Fibroblast of skin of scalp (primary cell): ENCODE measurements around the gene FRAT2.

ENCODE experiments used
- DNase-seq: peaks from one replicate; pipeline ENCODE4 v3.0.0-alpha.2; 2013

Gene FRAT2

DNA sequence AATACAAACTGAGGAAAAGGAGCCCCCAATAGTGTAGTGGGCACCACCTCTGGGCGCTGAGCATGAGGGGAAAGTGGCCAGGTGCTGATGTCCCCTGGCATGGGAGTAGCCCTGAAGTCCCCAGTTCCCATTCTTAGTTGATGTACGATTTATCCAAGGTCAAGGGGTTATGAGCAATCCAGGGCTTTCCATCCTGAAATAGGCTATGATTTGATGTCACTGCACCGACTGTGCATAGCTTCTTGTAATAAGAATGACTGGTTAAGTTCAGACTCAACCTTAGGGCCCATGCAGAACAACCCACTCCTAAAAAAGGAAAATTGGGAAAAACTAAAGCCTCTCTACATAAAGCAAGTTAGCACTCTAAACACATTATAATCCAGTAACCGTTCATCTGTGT lies 11.0 kb downstream of the FRAT2 start:
- DNase-seq: no peak

DNA sequence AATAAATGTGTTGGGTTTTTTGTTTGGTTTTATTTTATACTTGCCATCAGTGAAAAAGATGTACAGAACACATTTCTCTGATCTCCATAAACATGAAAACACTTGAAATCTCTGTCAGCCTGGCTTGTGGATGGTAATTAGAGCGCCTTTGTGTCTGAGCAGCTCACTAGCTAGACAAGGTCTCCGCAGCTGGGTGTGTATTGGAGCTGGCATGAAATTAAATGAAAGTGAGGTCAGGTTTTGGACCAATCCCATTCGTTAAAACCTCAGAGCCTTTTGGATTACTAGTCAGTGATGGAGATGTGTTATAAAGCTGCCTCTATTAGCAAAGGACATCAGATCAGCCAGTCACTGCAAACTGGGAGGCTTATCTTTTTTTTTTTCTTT lies 12.7 kb downstream of the FRAT2 start:
- no peak for DNase-seq

- no peak for DNase-seq
Measured at GRCh38 chr10:97321032-97321803, 13.3 kb downstream of the FRAT2 start.

DNA sequence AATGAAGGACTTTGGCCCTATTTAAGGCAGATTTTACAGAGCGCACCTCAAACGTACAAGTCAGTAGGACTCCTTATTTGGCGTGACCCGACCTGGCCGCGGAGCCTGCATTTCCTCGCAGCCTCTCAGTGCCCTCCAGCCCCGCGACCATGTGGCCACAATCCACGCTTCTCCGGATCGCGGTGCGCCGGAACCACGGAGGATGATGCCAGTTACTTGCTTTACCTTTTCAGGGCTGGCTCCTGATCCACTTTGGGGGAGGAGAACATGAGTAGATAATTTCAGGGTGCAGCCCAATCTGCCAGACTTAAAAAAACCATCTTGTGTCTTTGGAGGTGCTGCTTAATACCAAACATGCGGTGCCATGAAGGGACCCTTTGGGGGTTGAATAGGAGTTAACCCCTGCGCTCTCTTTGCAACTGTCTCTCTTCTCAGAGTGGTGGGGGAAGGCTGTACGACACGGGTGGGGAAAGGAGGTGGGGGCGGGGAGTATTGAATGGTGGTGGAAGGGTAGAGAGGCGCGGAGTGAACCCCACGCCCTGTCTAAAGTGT lies 14.0 kb downstream of the FRAT2 start:
- no peak for DNase-seq

DNA sequence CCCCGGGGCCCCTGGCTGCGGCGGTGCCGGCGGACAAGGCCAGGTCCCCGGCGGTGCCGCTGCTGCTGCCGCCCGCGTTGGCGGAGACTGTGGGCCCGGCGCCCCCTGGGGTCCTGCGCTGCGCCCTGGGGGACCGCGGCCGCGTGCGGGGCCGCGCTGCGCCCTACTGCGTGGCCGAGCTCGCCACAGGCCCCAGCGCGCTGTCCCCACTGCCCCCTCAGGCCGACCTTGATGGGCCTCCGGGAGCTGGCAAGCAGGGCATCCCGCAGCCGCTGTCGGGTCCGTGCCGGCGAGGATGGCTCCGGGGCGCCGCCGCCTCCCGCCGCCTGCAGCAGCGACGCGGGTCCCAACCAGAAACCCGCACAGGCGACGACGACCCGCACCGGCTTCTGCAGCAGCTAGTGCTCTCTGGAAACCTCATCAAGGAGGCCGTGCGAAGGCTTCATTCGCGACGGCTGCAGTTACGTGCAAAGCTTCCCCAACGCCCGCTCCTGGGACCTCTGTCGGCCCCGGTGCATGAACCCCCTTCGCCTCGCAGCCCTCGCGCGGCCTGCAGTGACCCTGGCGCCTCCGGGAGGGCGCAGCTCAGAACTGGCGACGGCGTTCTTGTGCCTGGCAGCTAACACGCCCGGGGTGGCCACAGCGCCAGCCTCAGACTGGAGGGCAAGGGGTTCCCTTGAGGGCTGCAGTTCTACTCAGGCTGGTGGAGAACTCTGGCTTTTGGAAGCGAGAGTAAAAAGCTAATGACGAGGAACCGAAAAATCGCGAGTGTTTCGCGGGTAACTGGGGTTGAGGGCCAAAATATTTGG lies 14.7 kb downstream of the FRAT2 start:
- peak; percentile 21 for DNase-seq

- DNase-seq: peak; percentile 88
Measured at GRCh38 chr10:97318772-97319651, 15.5 kb downstream of the FRAT2 start, which contains the start of gene FRAT1. TSS of gene FRAT1 (plus strand) at chr10:97319271. CDS start at chr10:97319454, 183 bp downstream.

DNA sequence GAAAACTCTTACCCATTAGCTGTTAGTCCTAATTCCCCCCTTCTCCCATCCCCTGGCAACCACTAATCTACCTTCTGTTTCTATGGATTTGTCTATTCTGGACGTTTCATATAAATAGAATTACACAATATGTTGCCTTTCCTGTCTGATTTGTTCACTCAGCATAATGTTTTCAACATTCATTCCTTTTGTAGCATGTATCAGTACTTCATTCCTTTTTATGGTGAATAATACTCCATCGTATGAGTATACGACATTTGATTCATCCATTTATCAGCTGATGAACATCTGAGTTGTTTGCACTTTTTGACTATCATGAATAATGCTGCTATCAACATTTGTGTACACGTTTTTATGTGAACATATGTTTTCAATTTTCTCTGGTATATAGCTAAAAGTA lies 19.9 kb downstream of the FRAT2 start:
- DNase-seq: no peak

DNA sequence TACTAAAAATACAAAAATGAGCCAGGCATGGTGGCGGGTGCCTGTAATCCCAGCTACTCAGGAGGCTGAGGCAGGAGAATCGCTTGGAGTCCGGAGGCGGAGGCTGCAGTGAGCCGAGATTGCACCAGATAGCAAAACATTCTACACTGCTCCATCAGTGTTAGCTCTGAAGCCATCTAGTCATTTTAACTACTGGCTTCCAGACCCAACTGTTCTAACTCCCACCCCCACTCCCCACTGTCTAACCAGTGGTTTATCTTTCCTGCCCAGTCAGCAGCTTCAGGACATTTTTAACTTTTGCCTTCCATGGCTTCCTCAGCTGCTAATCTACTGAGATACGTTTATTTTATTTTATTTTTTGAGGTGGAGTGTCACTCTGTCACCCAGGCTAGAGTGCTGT lies 21.6 kb downstream of the FRAT2 start:
- no peak for DNase-seq

GRCh38 chr10:97311111-97311626 lies 23.4 kb downstream of the FRAT2 start:
- DNase-seq: no peak

DNA sequence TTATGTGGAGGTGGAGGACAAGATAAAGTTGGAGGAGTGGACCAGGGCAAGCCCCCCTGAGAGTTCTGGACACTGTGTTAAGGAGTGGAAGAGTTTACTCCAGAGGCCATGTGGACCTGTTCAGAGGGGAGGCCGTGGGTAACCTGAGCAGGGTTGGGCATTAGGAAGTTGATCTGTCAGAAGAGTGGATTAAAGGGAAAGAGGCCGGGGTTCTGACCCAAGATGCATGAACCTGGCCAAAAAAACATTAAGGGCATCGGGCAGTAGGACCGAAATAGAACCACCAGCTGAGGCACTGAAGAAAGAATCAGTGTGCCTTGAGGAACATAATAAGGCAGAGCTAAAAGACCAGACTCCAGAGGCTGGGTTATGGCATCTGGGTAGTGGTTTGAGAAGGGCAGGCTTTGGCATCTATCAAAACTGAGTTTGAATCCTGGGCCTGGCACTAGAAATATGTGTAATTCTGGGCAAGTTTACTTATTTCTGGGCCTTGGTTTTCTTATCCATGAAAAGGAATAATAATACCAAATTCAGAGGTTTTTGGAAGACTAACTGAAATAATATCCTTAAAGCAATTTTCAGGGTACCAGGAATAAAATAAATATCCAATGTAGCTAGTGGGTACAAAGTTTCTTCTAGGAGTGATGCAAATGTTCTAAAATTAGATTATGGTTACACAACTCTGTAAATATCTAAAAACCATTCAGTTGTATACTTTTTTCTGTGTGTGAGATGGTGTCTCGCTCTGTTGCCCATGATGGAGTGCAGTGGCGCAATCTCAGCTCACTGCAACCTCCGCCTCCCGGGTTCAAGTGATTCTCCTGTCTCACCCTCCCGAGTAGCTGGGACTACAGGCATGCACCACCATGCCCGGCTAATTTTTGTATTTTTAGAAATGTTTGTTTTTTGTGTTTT lies 26.4 kb downstream of the FRAT2 start:
- DNase-seq: no peak

DNA sequence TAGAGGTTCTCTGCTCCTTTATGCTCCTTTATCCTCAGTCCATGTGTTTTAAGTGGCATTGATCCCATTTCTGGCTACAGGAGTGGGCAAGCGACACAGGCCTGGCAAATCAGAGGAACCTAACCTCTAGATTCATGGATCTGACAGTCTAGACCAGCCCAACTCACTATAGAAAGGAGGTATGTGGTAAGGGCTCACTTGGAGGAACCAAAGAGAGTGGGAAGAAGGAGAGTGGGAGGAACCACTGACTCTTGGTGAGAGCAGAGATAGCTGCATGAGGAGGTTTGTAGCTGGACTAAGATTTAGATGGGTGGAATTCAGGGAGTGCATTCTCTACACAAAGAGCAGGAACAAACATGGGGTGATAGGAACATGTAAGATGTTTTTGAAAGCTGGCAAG lies 27.1 kb downstream of the FRAT2 start:
- DNase-seq: no peak

GRCh38 chr10:97302088-97302791 lies 32.3 kb downstream of the FRAT2 start:
- no peak for DNase-seq

GRCh38 chr10:97300980-97301379 lies 33.5 kb downstream of the FRAT2 start:
- no peak for DNase-seq

- DNase-seq: no peak
Measured at GRCh38 chr10:97298223-97298571, 36.3 kb downstream of the FRAT2 start.

DNA sequence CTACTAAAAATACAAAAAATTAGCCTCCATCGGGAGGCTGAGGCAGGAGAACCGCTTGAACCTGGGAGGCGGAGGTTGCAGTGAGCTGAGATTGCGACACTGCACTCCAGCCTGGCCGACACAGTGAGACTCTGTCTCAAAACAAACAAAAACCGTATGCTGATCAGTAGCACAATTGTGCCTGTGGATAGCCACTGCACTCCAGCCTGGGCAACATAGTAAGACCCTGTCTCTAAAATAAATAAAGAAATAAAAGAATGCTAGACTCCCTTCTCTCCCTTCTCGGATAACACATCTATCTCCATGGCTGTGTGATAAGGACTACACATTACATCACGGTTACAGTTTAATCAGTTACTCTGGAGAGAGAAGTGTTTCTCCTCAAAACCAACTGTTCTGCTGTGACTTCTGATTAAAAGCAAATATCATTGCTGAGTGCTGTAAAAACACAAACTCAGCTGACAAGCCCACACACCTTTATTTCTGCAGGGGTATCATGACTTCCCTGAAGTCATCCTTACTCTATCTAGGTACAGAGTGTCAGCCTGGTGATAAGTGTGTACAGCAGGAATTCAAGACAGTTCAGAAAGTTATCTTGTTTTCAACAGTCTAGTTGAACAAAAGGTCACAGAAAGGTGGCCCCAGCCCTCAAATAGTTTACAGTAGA lies 36.8 kb downstream of the FRAT2 start:
- no peak for DNase-seq

DNA sequence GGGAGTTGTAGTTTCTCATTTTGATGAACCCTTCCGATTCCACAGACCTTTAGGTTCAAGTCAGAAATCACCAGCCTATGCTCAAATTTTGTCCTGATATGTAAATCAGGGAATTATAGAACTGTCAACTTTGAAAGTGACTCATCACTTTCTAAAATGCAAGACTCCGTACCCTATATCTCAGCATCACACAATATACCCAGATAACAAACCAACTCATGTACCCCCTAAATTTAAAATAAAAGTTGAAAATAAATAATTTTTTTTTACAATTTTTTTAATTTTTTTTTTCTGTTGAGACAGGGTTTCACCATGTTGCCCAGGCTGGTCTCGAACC lies 41.7 kb downstream of the FRAT2 start:
- DNase-seq: no peak

- DNase-seq: peak; percentile 98
Measured at GRCh38 chr10:97292097-97292861, 42.2 kb downstream of the FRAT2 start, which contains the start of gene ARHGAP19. TSS of gene ARHGAP19 (minus strand) at chr10:97292637. CDS start at chr10:97292627, 10 bp downstream.

GRCh38 chr10:97291357-97292096 lies 43.0 kb downstream of the FRAT2 start:
- DNase-seq: no peak
